DOHH2 (cell line): ENCODE results near the gene GTF2I.

ENCODE experiments used
- EZH2phosphoT487 ChIP-seq: fragments of 200-600 bp; sonication (generic); IDR thresholded peaks from 2 replicates; pipeline ENCODE4 v1.6.1; 2017; ENCODE audit warnings: borderline replicate concordance, mild to moderate bottlenecking, antibody characterized with exemption, low read length, moderate library complexity, mixed read lengths
- TF ChIP-seq, protein P1 (sequence below): fragments of 200-600 bp; sonication (generic); IDR thresholded peaks from one replicate; pipeline ENCODE4 v1.5.1; 2014; ENCODE audit warnings: antibody characterized with exemption, mild to moderate bottlenecking, low read depth, low read length; ENCODE audit not compliant: poor library complexity, severe bottlenecking

DNA sequence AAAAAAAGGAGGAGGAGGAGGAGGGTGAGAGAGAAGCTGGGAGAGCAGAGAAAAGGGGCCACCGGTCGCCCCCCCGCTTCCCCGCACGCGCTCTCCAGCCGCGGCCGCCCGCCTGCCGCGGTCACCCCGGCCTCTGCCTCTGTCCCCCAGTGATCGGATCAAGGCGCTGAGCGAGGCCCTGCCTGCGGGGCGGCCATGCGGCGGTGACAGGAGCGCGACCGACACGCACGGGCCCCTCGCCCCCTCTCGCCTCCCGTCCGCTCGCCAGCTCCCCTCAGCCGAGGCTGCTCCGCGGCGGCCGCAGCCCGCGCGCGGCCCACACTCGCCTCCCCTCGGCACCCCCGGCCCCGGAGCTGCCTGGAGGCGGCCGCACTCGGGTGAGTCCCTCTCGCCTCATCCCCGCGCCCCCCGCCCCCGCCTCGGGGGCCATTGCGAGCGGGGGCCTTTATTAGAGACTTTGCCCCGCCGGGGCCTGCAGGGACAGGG is at the start of gene GTF2I:
- TF ChIP-seq, protein P1, sequence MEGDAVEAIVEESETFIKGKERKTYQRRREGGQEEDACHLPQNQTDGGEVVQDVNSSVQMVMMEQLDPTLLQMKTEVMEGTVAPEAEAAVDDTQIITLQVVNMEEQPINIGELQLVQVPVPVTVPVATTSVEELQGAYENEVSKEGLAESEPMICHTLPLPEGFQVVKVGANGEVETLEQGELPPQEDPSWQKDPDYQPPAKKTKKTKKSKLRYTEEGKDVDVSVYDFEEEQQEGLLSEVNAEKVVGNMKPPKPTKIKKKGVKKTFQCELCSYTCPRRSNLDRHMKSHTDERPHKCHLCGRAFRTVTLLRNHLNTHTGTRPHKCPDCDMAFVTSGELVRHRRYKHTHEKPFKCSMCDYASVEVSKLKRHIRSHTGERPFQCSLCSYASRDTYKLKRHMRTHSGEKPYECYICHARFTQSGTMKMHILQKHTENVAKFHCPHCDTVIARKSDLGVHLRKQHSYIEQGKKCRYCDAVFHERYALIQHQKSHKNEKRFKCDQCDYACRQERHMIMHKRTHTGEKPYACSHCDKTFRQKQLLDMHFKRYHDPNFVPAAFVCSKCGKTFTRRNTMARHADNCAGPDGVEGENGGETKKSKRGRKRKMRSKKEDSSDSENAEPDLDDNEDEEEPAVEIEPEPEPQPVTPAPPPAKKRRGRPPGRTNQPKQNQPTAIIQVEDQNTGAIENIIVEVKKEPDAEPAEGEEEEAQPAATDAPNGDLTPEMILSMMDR = no peak
- TF ChIP-seq EZH2phosphoT487 = no peak
